K562 (cell line): Measurements from ENCODE around the gene NRTN. TPM values are rescaled to one million over a fixed set of nuclear protein-coding genes. Genes with fewer than 3 reads are reported as not detected.

ENCODE experiments used
- CHAMP1 ChIP-seq: fragments of 450-650 bp; IDR thresholded peaks from 2 replicates; pipeline ENCODE4 v1.6.1; 2016; ENCODE audit warnings: mild to moderate bottlenecking
- CHD2 ChIP-seq: IDR thresholded peaks from 2 replicates; pipeline ENCODE4 v1.6.1; 2011; ENCODE audit warnings: low read depth, low read length
- CREB1 ChIP-seq, 2 experiments: sonication (generic) in 1 of 2; formaldehyde crosslinking in 1 of 2; IDR thresholded peaks; 2 replicates each; pipeline versions ENCODE4 v1.6.1 to v1.8.0; 2012 to 2022; ENCODE audit warnings: inconsistent platforms in 1 of 2, mild to moderate bottlenecking in 1 of 2, missing genetic modification reagents in 1 of 2, moderate library complexity in 1 of 2
- HNRNPUL1 ChIP-seq: fragments of 200-400 bp; formaldehyde crosslinking; IDR thresholded peaks from 2 replicates; pipeline ENCODE4 v1.6.1; 2017; ENCODE audit warnings: low read length
- KDM1A ChIP-seq, 2 experiments: fragments of 450-650 bp; IDR thresholded peaks; 2 replicates each; pipeline ENCODE4 v1.6.1; 2016; ENCODE audit warnings: mild to moderate bottlenecking in 2 of 2
- KLF6 ChIP-seq: fragments of 250-450 bp; sonication (Bioruptor Pico); IDR thresholded peaks from 2 replicates; pipeline ENCODE4 v1.4.0; 2020; ENCODE audit warnings: mild to moderate bottlenecking, moderate library complexity, borderline replicate concordance
- MXI1 ChIP-seq: IDR thresholded peaks from 2 replicates; pipeline ENCODE4 v1.6.1; 2011; ENCODE audit warnings: low read depth, mild to moderate bottlenecking, improper control_type of control experiment, low read length
- NELFE ChIP-seq: IDR thresholded peaks from 2 replicates; pipeline ENCODE4 v1.6.1; 2011; ENCODE audit warnings: mild to moderate bottlenecking; ENCODE audit not compliant: insufficient read depth, insufficient read length
- PHF8 ChIP-seq: fragments of 200-600 bp; sonication (generic); IDR thresholded peaks from 2 replicates; pipeline ENCODE4 v1.6.1; 2012; ENCODE audit warnings: mixed run types, mild to moderate bottlenecking, inconsistent platforms, low read length, moderate library complexity, borderline replicate concordance
- SP2 ChIP-seq: IDR thresholded peaks from 2 replicates; pipeline ENCODE4 v1.6.1; 2011; ENCODE audit warnings: mild to moderate bottlenecking, low read depth, low read length, moderate library complexity; ENCODE audit not compliant: poor library complexity, severe bottlenecking; ENCODE audit errors: extremely low read depth
- TGIF2 ChIP-seq: sonication (generic); formaldehyde crosslinking; IDR thresholded peaks from 2 replicates; pipeline ENCODE4 v1.8.1; 2022; ENCODE audit warnings: mild to moderate bottlenecking, missing genetic modification reagents, moderate library complexity
- VEZF1 ChIP-seq: fragments of 200-800 bp; sonication (Bioruptor generic); IDR thresholded peaks from 2 replicates; pipeline ENCODE4 v1.6.1; 2017; ENCODE audit warnings: missing genetic modification characterization, missing compliant biosample characterization
- ZBTB2 ChIP-seq: fragments of 450-650 bp; IDR thresholded peaks from 2 replicates; pipeline ENCODE4 v1.6.1; 2016; ENCODE audit warnings: antibody characterized with exemption
- ZBTB43 ChIP-seq: sonication (generic); formaldehyde crosslinking; IDR thresholded peaks from 2 replicates; pipeline ENCODE4 v1.8.0; 2023; ENCODE audit warnings: mild to moderate bottlenecking, missing genetic modification reagents
- ZFP30 ChIP-seq: fragments of 250-450 bp; sonication (Bioruptor Pico); IDR thresholded peaks from 2 replicates; pipeline ENCODE4 v1.8.0; 2022; ENCODE audit warnings: moderate library complexity, mild to moderate bottlenecking, inconsistent platforms, borderline replicate concordance
- ZNF699 ChIP-seq: fragments of 250-450 bp; sonication (Bioruptor Pico); IDR thresholded peaks from 2 replicates; pipeline ENCODE4 v1.8.0; 2021; ENCODE audit warnings: mild to moderate bottlenecking, moderate library complexity; ENCODE audit not compliant: insufficient replicate concordance
- polyA plus RNA-seq, 8 experiments: library from polyadenylated mRNA; depleted of rRNA in 4 of 8; stranded (reverse) in 5 of 8; unstranded in 3 of 8; fragments of >200 nt; fragmentation: Nextera tagmentation in 2 of 8; fragmentation: Illumina TruSeq in 1 of 8; extraction: Ambion mirVana in 2 of 8; extraction: Trizol in 1 of 8; gene quantifications; 2 replicates each; pipeline versions ENCODE4 v1.2.1 to v1.2.3, GENCODE V29; 2011 to 2014; ENCODE audit warnings: inconsistent platforms in 1 of 8, missing spikeins in 1 of 8
- total RNA-seq, 7 experiments: library from RNA; depleted of rRNA in 6 of 7; stranded (reverse); fragments of >200 nt in 6 of 7; fragmentation: Illumina TruSeq in 2 of 7; extraction: Trizol in 2 of 7; gene quantifications; 2 replicates each; pipeline versions ENCODE4 v1.2.1 to v1.2.3, GENCODE V29; 2011 to 2021; ENCODE audit warnings: low replicate concordance in 1 of 7

NRTN gene
- total and polyA plus RNA-seq, 9 of the 15 experiments (the other 6 are each of a cell fraction or from before 2014, with no cell fraction given), result 0.62 to 8.1 (median 1.6) TPM; not detected in 2

- TF ChIP-seq ZBTB43 (no peak), KLF6 (CRISPR knock-in tag) (no peak), HNRNPUL1 (no peak), KDM1A (IDR thresholded peaks at IDR 0.05) (peak in 1 of 2 experiments; percentile 22; a peak in 2 of 4 replicates), CHD2 (no peak), CHAMP1 (no peak), MXI1 (peak; percentile 91), ZNF699 (no peak), VEZF1 (CRISPR knock-in tag) (peak; percentile 57; the same call in 1 of the 2 replicates), TGIF2 (CRISPR knock-in tag) (no peak), PHF8 (peak; percentile 31; the same call in 1 of the 2 replicates), ZBTB2 (0 out of 2 replicates have a peak, but pooled peaks have one; percentile 27), CREB1 (IDR thresholded peaks at IDR 0.05) (no peak), CREB1 (CRISPR knock-in tag; IDR thresholded peaks at IDR 0.05) (0 out of 2 replicates have a peak, but pooled peaks have one; percentile 42), ZFP30 (no peak), SP2 (no peak), NELFE (no peak)
These were observed 2.9 kb upstream of the NRTN start (continued) for GRCh38 chr19:5801796-5802619.
